Measurements from ENCODE around the gene MSI2.
A peak's percentile ranks its signal among the peaks of the same experiment; 100 is the strongest.

The MSI2 gene

GRCh38 chr17:57655553-57655952, 399.2 kb downstream of the MSI2 start:
- DNase-seq, result no peak

- no peak for DNase-seq
Observed at GRCh38 chr17:57657211-57657610, 400.9 kb downstream of the MSI2 start.

GRCh38 chr17:57662041-57662440, 405.7 kb downstream of the MSI2 start:
- DNase-seq, result no peak

- peak; percentile 36 for DNase-seq
Observed at GRCh38 chr17:57662644-57663308, 406.5 kb downstream of the MSI2 start.

- no peak for DNase-seq
Observed at GRCh38 chr17:57663326-57664070, 407.2 kb downstream of the MSI2 start.

- DNase-seq, result no peak
Observed at GRCh38 chr17:57665128-57665527, 408.8 kb downstream of the MSI2 start.

GRCh38 chr17:57665696-57666095, 409.4 kb downstream of the MSI2 start:
- no peak for DNase-seq

GRCh38 chr17:57666201-57666870, 410.0 kb downstream of the MSI2 start:
- DNase-seq, result no peak

GRCh38 chr17:57666946-57667345, 410.6 kb downstream of the MSI2 start:
- DNase-seq, result no peak

- DNase-seq, result no peak
Observed at GRCh38 chr17:57667461-57667923, 411.2 kb downstream of the MSI2 start.

- DNase-seq, result no peak
Observed at GRCh38 chr17:57668332-57668731, 412.0 kb downstream of the MSI2 start.

- DNase-seq, result no peak
Observed at GRCh38 chr17:57669671-57670529, 413.6 kb downstream of the MSI2 start.

GRCh38 chr17:57670769-57671569, 414.6 kb downstream of the MSI2 start:
- DNase-seq, result no peak

- peak; percentile 71 for DNase-seq
Observed at GRCh38 chr17:57671667-57672632, 415.6 kb downstream of the MSI2 start.

- no peak for DNase-seq
Observed at GRCh38 chr17:57672971-57673370, 416.6 kb downstream of the MSI2 start.

- no peak for DNase-seq
Observed at GRCh38 chr17:57674894-57675293, 418.6 kb downstream of the MSI2 start.

- DNase-seq, result no peak
Observed at GRCh38 chr17:57675427-57676387, 419.4 kb downstream of the MSI2 start.

GRCh38 chr17:57676543-57676942, 420.2 kb downstream of the MSI2 start:
- no peak for DNase-seq

- no peak for DNase-seq
Observed at GRCh38 chr17:57677301-57677700, 421.0 kb downstream of the MSI2 start.

- no peak for DNase-seq
Observed at GRCh38 chr17:57677858-57678257, 421.5 kb downstream of the MSI2 start.
